HepG2 (cell line): ENCODE data around the gene SEC14L1. TPM values are rescaled to one million over a fixed set of nuclear protein-coding genes. Genes with fewer than 3 reads are reported as not detected.
A peak's percentile ranks its signal among the peaks of the same experiment; 100 is the strongest.

Source experiments
- ATF7-NPFF ChIP-seq: sonication (generic); formaldehyde crosslinking; IDR thresholded peaks from 2 replicates; pipeline ENCODE4 v1.8.1; 2023; ENCODE audit warnings: mild to moderate bottlenecking, low read depth, missing genetic modification reagents, moderate library complexity
- ELF4 ChIP-seq: sonication (generic); formaldehyde crosslinking; IDR thresholded peaks from 2 replicates; pipeline ENCODE4 v1.5.0; 2020; ENCODE audit warnings: missing genetic modification reagents, mild to moderate bottlenecking, moderate library complexity, borderline replicate concordance
- FOXA3 ChIP-seq: IDR thresholded peaks from 2 replicates; pipeline ENCODE4 v1.6.1; 2016; ENCODE audit warnings: missing genetic modification reagents, missing compliant biosample characterization
- GMEB2 ChIP-seq: IDR thresholded peaks from 2 replicates; pipeline ENCODE4 v1.6.1; 2016; ENCODE audit warnings: missing biosample characterization, missing genetic modification reagents, low read depth
- MTA1 ChIP-seq: sonication (generic); formaldehyde crosslinking; IDR thresholded peaks from 2 replicates; pipeline ENCODE4 v1.4.0; 2020; ENCODE audit warnings: missing genetic modification reagents, mild to moderate bottlenecking, borderline replicate concordance
- MTERF4 ChIP-seq: sonication (generic); formaldehyde crosslinking; IDR thresholded peaks from 2 replicates; pipeline ENCODE4 v1.8.0; 2023; ENCODE audit warnings: mild to moderate bottlenecking, missing genetic modification reagents
- MXD3 ChIP-seq: IDR thresholded peaks from 2 replicates; pipeline ENCODE4 v1.6.1; 2016; ENCODE audit warnings: mild to moderate bottlenecking, missing biosample characterization, missing genetic modification reagents
- PRDM4 ChIP-seq: sonication (generic); formaldehyde crosslinking; IDR thresholded peaks from 2 replicates; pipeline ENCODE4 v1.9.0; 2021; ENCODE audit warnings: missing genetic modification reagents, borderline replicate concordance
- RBM22 ChIP-seq: fragments of 200-400 bp; formaldehyde crosslinking; optimal IDR thresholded peaks from 2 replicates; pipeline ENCODE3; 2017; ENCODE audit warnings: mild to moderate bottlenecking, low read length, moderate library complexity
- SNRNP70 ChIP-seq: fragments of 200-400 bp; formaldehyde crosslinking; IDR thresholded peaks from 2 replicates; pipeline ENCODE4 v1.6.1; 2017; ENCODE audit warnings: mild to moderate bottlenecking, low read depth, low read length, moderate library complexity
- TBP ChIP-seq: sonication (generic); formaldehyde crosslinking; IDR thresholded peaks from 2 replicates; pipeline ENCODE4 v1.5.0; 2020; ENCODE audit warnings: missing genetic modification reagents
- TCF12 ChIP-seq, 2 experiments: fragments of 450-650 bp in 1 of 2; sonication (generic) in 1 of 2; formaldehyde crosslinking in 1 of 2; IDR thresholded peaks; 2 replicates each; pipeline versions ENCODE4 v1.6.1 to v1.8.0; 2017 to 2022; ENCODE audit warnings: antibody characterized with exemption in 1 of 2, mild to moderate bottlenecking in 1 of 2, missing genetic modification reagents in 1 of 2, moderate library complexity in 1 of 2
- XRCC5 ChIP-seq: fragments of 200-400 bp; formaldehyde crosslinking; optimal IDR thresholded peaks from 2 replicates; pipeline ENCODE3; 2017; ENCODE audit warnings: mild to moderate bottlenecking, low read length
- ZBTB33 ChIP-seq: sonication (generic); formaldehyde crosslinking; IDR thresholded peaks from 2 replicates; pipeline ENCODE4 v1.4.0; 2020; ENCODE audit warnings: missing genetic modification reagents
- ZNF12 ChIP-seq: sonication (generic); formaldehyde crosslinking; IDR thresholded peaks from 2 replicates; pipeline ENCODE4 v1.5.0; 2020; ENCODE audit warnings: missing genetic modification reagents
- ZNF280B ChIP-seq: sonication (generic); formaldehyde crosslinking; IDR thresholded peaks from 2 replicates; pipeline ENCODE4 v1.5.0; 2020; ENCODE audit warnings: missing genetic modification reagents, mild to moderate bottlenecking, borderline replicate concordance
- ZNF563 ChIP-seq: sonication (generic); formaldehyde crosslinking; IDR thresholded peaks from 2 replicates; pipeline ENCODE4 v1.8.0; 2022; ENCODE audit warnings: mild to moderate bottlenecking, moderate library complexity, missing genetic modification reagents
- ZNF7 ChIP-seq: IDR thresholded peaks from 2 replicates; pipeline ENCODE4 v1.6.1; 2016; ENCODE audit warnings: missing biosample characterization, missing genetic modification reagents
- ZNF746 ChIP-seq: sonication (generic); formaldehyde crosslinking; IDR thresholded peaks from 2 replicates; pipeline ENCODE4 v1.8.0; 2022; ENCODE audit warnings: mild to moderate bottlenecking, missing genetic modification reagents
- ZNF788 ChIP-seq: sonication (generic); formaldehyde crosslinking; IDR thresholded peaks from 2 replicates; pipeline ENCODE4 v1.5.0; 2020; ENCODE audit warnings: mild to moderate bottlenecking, missing genetic modification reagents, borderline replicate concordance
- ZNF792 ChIP-seq: IDR thresholded peaks from 2 replicates; pipeline ENCODE4 v1.6.1; 2016
- polyA plus RNA-seq, 8 experiments: library from polyadenylated mRNA; depleted of rRNA in 3 of 8; stranded (reverse) in 7 of 8; unstranded in 1 of 8; fragments of >200 nt; fragmentation: Illumina TruSeq in 4 of 8; extraction: Trizol in 4 of 8; gene quantifications; 2 replicates each; pipeline versions ENCODE4 v1.2.1 to v1.2.3, GENCODE V29; 2011 to 2016; ENCODE audit warnings: low read depth in 4 of 8, missing spikeins in 1 of 8, mixed read lengths in 1 of 8; ENCODE audit not compliant: insufficient read depth in 1 of 8
- total RNA-seq, 5 experiments: library from RNA; depleted of rRNA; stranded (reverse); fragments of >200 nt; fragmentation: Illumina TruSeq; extraction: Trizol; gene quantifications; 2 replicates each; pipeline ENCODE4 v1.2.3, GENCODE V29; 2016; ENCODE audit warnings: low read depth in 1 of 5

SEC14L1 gene
- total and polyA plus RNA-seq, 2 of the 13 experiments (the other 11 are each of a cell fraction or from before 2014, with no cell fraction given), result 26.3 to 43.9 TPM

GRCh38 chr17:77208217-77208808 is 67.5 kb downstream of the SEC14L1 start (continued):
- TF ChIP-seq TCF12 (IDR thresholded peaks at IDR 0.05), result no peak
- no peak for TF ChIP-seq TCF12 (CRISPR knock-in tag; IDR thresholded peaks at IDR 0.05)
- peak; percentile 68; the same call in 1 of the 2 replicates for TF ChIP-seq ZNF792 (CRISPR knock-in tag)
- no peak for TF ChIP-seq ZNF7
- TF ChIP-seq ELF4 (CRISPR knock-in tag), result no peak
- TF ChIP-seq MXD3, result no peak
- no peak for TF ChIP-seq RBM22
- TF ChIP-seq FOXA3 (CRISPR knock-in tag), result peak; percentile 60
- no peak for TF ChIP-seq GMEB2
- TF ChIP-seq ZBTB33, result peak; percentile 78
- no peak for TF ChIP-seq MTA1 (CRISPR knock-in tag)
- TF ChIP-seq MTERF4 (CRISPR knock-in tag), result no peak
- no peak for TF ChIP-seq ZNF788
- no peak for TF ChIP-seq ZNF746 (CRISPR knock-in tag)
- no peak for TF ChIP-seq SNRNP70
- no peak for TF ChIP-seq TBP (CRISPR knock-in tag)
- no peak for TF ChIP-seq ZNF12 (CRISPR knock-in tag)
- no peak for TF ChIP-seq ZNF280B (CRISPR knock-in tag)
- no peak for TF ChIP-seq XRCC5
- TF ChIP-seq ZNF563, result no peak
- no peak for TF ChIP-seq ATF7-NPFF (CRISPR knock-in tag)
- TF ChIP-seq PRDM4 (CRISPR knock-in tag), result no peak
